ENCODE measurements around the gene HYAL1.
"Not testable (repeated sequence)": the region's sequence is repeated elsewhere in the genome, so short reads cannot be mapped to it uniquely, and the experiment has no call there.

The HYAL1 gene

GRCh38 chr3:50287262-50287661 lies 16.1 kb downstream of the HYAL1 start:
- Mint-ChIP-seq H3K36me3 (ENCODE audit: low read depth) (peaks cover 6% of the 10 kb centered on the region), H3K27ac (no peak overlapping the region), H3K27me3 (ENCODE audit: low read depth) (no peaks in the 10 kb centered on the region)

DNA sequence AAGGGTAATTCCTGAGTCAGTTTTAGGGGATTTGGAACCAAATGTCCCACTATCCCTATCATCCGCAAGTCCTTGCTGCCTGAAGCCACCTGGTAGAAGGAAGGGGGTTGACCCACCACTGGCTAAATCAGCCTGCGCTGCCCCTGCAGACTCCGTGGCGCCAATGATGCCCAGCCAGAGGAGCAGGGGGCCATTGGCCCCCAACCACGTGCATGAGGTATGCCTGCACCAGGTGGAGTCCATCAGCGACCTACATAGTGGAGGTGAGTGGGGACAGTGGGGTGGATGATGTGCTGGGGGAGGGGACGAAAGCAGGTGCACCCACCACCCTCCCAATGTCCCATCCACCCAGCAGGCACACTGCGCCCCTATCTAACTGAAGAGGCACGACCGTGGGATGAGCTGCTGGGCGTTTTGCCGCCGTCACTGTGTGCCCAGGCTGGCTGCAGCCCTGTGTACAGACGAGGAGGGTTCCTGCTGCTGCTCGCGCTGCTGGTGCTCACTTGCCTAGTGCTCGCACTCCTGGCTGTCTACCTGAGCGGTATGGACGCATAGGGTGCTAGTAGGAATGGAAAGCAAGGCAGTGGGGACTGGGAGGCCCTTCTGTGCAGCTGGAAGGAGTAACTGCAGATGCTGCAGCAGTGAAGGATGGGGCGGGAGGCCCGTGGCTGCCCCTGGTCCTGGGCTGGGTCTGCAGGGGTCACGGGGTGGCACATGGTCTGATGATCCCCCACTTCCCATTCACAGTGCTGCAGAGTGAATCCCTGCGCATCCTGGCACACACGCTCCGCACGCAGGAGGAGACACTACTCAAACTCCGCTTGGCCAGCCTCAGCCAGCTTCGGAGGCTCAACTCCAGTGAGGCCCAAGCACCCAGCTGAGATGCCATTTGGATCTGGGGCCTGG lies 16.8 kb downstream of the HYAL1 start:
- no peak for DNase-seq (ENCODE audit: low spot score)
- Mint-ChIP-seq H3K4me3 (no peak overlapping the region), H3K27me3 (ENCODE audit: low read depth) (no peaks in the 10 kb centered on the region), H3K4me1 (ENCODE audit: low read depth) (peaks cover 6% of the 10 kb centered on the region), H3K27ac (no peak overlapping the region), H3K9me3 (no peaks in the 10 kb centered on the region), H3K36me3 (ENCODE audit: low read depth) (peaks cover 6% of the 10 kb centered on the region)

More at GRCh38 chr3:50287262-50287661, 16.1 kb downstream of the HYAL1 start:
- Mint-ChIP-seq H3K4me1 (ENCODE audit: low read depth) (peaks cover 6% of the 10 kb centered on the region), H3K4me3 (no peak overlapping the region), H3K9me3 (no peaks in the 10 kb centered on the region)
- DNase-seq (ENCODE audit: low spot score), result no peak

- not testable (repeated sequence) for H3K9me3 Mint-ChIP-seq; DNase-seq (ENCODE audit: low spot score); H3K27me3 Mint-ChIP-seq (ENCODE audit: low read depth); H3K27ac Mint-ChIP-seq; H3K4me3 Mint-ChIP-seq; H3K4me1 Mint-ChIP-seq (ENCODE audit: low read depth); H3K36me3 Mint-ChIP-seq (ENCODE audit: low read depth)
These were observed 19.3 kb downstream of the HYAL1 start for GRCh38 chr3:50284121-50284520.

DNA sequence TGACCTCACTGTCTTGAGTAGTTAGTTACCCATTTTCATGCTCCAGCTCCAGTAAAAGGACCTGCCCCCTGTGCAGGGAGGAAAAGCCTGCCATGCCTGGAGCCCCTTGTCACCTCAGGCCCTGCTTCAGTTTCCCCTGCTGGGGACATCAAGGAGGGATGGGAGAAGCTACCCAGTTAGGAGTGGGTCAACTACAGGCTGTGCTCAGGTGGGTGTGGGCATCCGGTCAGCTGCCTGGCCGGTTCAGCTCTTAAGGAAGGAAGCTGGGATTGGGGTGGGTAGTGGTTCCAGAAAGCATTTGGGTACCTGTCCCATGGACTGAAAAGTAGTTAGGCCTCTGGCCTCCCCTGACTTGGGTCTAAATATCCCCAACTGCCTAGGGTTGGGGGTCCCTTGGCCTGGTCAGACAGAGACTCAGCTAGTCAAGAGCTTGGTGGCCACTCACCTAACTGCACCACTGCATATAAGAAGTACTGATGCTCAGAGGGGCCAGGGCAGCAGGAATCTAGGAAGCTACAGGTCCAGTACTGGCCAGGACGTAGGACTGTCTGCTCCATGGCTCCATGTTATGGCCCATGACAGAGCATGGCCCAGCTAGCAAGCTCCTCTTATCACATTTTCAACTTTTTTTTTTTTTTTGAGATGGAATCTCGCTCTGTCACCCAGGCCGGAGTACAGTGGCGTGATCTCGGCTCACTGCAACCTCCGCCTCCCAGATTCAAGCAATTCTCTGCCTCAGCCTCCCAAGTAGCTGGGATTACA lies 23.9 kb downstream of the HYAL1 start:
- Mint-ChIP-seq H3K27me3 (ENCODE audit: low read depth) (peaks cover 34% of the 10 kb centered on the region), H3K27ac (no peak overlapping the region), H3K9me3 (no peaks in the 10 kb centered on the region), H3K4me3 (no peak overlapping the region), H3K4me1 (ENCODE audit: low read depth) (peaks cover 6% of the 10 kb centered on the region), H3K36me3 (ENCODE audit: low read depth) (no peaks in the 10 kb centered on the region)
- DNase-seq (ENCODE audit: low spot score), result no peak

GRCh38 chr3:50278880-50279224 lies 24.5 kb downstream of the HYAL1 start, which contains the start of gene LSMEM2:
LSMEM2 (plus strand) TSS chr3:50279087; CDS start chr3:50279114, 27 bp downstream.
- Mint-ChIP-seq H3K27me3 (ENCODE audit: low read depth) (peaks cover 39% of the 10 kb centered on the region), H3K9me3 (no peaks in the 10 kb centered on the region), H3K4me3 (no peak within 1 kb of the TSS), H3K27ac (no peak within 1 kb of the TSS), H3K36me3 (ENCODE audit: low read depth) (no peaks in the 10 kb centered on the region), H3K4me1 (ENCODE audit: low read depth) (peaks cover 12% of the 10 kb centered on the region)
- no peak for DNase-seq (ENCODE audit: low spot score)

DNA sequence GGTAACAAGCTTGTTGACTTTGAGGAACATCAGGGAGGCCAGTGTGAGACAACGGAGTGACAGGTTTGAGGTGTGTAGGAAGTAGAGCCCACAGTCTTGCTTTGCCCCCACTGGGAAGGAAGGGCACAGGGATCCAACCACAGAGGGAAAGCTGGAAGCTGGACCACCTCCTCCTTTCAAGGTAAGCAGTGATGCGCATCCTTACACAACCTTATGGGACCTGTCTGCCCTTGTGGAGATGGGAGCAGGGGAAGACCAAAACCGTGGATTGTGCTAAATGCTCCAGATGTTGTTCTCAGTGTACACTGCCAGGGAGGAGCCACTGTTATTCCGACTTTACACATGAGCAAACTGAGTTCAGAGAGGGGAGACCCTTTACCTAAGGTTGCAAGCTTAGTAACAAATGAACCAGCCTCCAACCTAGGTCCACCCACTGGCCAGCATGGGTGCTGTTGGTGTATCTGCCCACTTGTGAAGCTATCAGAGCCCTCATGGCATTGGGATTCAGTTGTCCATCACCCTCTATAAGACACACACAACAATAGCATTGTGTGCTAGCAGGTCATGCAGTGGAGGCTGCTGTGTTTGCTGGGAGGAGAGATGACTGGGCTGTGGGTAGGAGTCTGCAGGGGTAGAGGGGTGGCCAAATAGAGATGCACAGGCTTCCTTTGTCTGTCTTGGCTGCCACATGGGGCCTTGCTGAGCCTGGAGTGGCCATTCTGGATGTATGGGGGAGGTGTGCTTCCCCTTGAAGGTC lies 25.1 kb downstream of the HYAL1 start:
- no peak for DNase-seq (ENCODE audit: low spot score)
- Mint-ChIP-seq H3K27ac (no peak overlapping the region), H3K27me3 (ENCODE audit: low read depth) (peaks cover 41% of the 10 kb centered on the region), H3K4me1 (ENCODE audit: low read depth) (peaks cover 12% of the 10 kb centered on the region), H3K9me3 (no peaks in the 10 kb centered on the region), H3K36me3 (ENCODE audit: low read depth) (no peaks in the 10 kb centered on the region), H3K4me3 (no peak overlapping the region)

DNA sequence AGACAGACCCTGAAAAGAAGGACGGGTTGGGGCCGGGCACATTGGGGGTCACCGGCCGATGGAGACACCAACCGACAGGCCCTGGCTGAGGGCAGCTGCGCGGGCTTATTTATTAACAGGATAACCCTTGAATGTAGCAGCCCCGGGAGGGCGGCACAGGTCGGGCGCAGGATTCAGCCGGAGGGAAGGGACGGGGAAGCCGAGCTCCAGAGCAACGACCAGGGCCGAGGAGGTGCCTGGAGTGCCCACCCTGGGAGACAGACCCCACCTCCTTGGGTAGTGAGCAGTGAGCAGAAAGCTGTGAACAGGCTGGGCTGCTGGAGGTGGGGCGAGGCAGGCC lies 26.6 kb downstream of the HYAL1 start:
- Mint-ChIP-seq H3K36me3 (ENCODE audit: low read depth) (no peaks in the 10 kb centered on the region), H3K27ac (no peak overlapping the region), H3K4me1 (ENCODE audit: low read depth) (peaks cover 16% of the 10 kb centered on the region), H3K9me3 (no peaks in the 10 kb centered on the region), H3K27me3 (ENCODE audit: low read depth) (peaks cover 46% of the 10 kb centered on the region), H3K4me3 (no peak overlapping the region)
- no peak for DNase-seq (ENCODE audit: low spot score)

DNA sequence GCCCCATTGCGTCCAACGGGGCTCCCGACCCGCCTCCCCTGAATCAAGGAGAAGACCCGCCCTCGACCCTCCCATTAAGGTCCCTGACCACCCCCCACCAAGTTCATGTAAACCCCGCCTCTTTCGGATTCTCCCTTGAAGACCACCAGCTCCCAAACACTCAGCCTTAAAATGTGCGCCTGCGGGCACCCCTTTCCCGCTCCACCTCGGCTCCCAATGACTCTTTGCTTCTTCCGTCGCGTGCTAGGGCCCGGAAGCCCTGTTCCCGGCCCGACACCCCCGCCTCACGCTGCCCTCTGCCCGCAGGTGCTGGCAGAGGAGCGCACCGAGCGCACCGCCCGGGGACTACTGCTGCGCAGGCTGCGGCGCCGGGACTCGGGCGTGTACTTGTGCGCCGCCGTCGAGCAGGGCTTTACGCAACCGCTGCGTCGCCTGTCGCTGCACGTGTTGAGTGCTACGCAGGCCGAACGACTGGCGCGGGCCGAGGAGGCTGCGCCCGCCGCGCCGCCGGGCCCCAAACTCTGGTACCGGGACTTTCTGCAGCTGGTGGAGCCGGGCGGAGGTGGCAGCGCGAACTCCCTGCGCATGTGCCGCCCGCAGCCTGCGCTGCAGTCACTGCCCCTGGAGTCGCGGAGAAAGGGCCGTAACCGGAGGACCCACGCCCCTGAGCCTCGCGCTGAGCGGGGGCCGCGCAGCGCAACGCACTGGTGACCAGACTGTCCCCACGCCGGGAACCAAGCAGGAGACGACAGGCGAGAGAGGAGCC lies 27.2 kb downstream of the HYAL1 start:
- Mint-ChIP-seq H3K27ac (no peak overlapping the region), H3K4me1 (ENCODE audit: low read depth) (peaks cover 16% of the 10 kb centered on the region), H3K36me3 (ENCODE audit: low read depth) (no peaks in the 10 kb centered on the region), H3K27me3 (ENCODE audit: low read depth) (peaks cover 46% of the 10 kb centered on the region), H3K4me3 (peak overlapping the region; percentile 40), H3K9me3 (no peaks in the 10 kb centered on the region)
- DNase-seq (ENCODE audit: low spot score), result no peak

- Mint-ChIP-seq H3K4me3 (peak overlapping the region; percentile 40), H3K4me1 (ENCODE audit: low read depth) (peaks cover 16% of the 10 kb centered on the region), H3K27me3 (ENCODE audit: low read depth) (peaks cover 46% of the 10 kb centered on the region), H3K36me3 (ENCODE audit: low read depth) (no peaks in the 10 kb centered on the region), H3K27ac (no peak overlapping the region), H3K9me3 (no peaks in the 10 kb centered on the region)
- no peak for DNase-seq (ENCODE audit: low spot score)
These were observed 28.0 kb downstream of the HYAL1 start for GRCh38 chr3:50275141-50275995.

- Mint-ChIP-seq H3K27ac (peak overlapping the region; percentile 47), H3K36me3 (ENCODE audit: low read depth) (no peaks in the 10 kb centered on the region), H3K9me3 (no peaks in the 10 kb centered on the region), H3K4me1 (ENCODE audit: low read depth) (peaks cover 16% of the 10 kb centered on the region), H3K27me3 (ENCODE audit: low read depth) (peaks cover 46% of the 10 kb centered on the region), H3K4me3 (peak overlapping the region; percentile 62)
- DNase-seq (ENCODE audit: low spot score), result peak; percentile 73
These were observed 28.8 kb downstream of the HYAL1 start for GRCh38 chr3:50274371-50275104.

- no peaks in the 10 kb centered on the region for H3K36me3 Mint-ChIP-seq (ENCODE audit: low read depth)
- H3K27me3 Mint-ChIP-seq (ENCODE audit: low read depth), result peaks cover 46% of the 10 kb centered on the region
- H3K4me1 Mint-ChIP-seq (ENCODE audit: low read depth), result peaks cover 16% of the 10 kb centered on the region
- no peak overlapping the region for H3K4me3 Mint-ChIP-seq
- H3K9me3 Mint-ChIP-seq, result no peaks in the 10 kb centered on the region
- no peak overlapping the region for H3K27ac Mint-ChIP-seq
- no peak for DNase-seq (ENCODE audit: low spot score)
These were observed 29.7 kb downstream of the HYAL1 start for GRCh38 chr3:50273689-50274065.

- no peaks in the 10 kb centered on the region for H3K36me3 Mint-ChIP-seq (ENCODE audit: low read depth)
- H3K27ac Mint-ChIP-seq, result no peak overlapping the region
- H3K4me3 Mint-ChIP-seq, result peak overlapping the region; percentile 80
- DNase-seq (ENCODE audit: low spot score), result peak; percentile 87
- H3K4me1 Mint-ChIP-seq (ENCODE audit: low read depth), result peaks cover 16% of the 10 kb centered on the region
- H3K9me3 Mint-ChIP-seq, result no peaks in the 10 kb centered on the region
- peaks cover 43% of the 10 kb centered on the region for H3K27me3 Mint-ChIP-seq (ENCODE audit: low read depth)
These were observed 30.3 kb downstream of the HYAL1 start for GRCh38 chr3:50272911-50273688.

All from T-helper 2 cell treated with Interferon-gamma antibody and Interleukin-4, amounts not matched to agents 5 μg/mL and 100 μg/mL, for 36 hours (primary cell).